ELR (cell line): ENCODE measurements around the gene SV2C.

Experiments used
- DNase-seq: peaks from one replicate; pipeline ENCODE4 v3.0.0-alpha.2; 2015; ENCODE audit warnings: low read depth

The SV2C gene

DNA sequence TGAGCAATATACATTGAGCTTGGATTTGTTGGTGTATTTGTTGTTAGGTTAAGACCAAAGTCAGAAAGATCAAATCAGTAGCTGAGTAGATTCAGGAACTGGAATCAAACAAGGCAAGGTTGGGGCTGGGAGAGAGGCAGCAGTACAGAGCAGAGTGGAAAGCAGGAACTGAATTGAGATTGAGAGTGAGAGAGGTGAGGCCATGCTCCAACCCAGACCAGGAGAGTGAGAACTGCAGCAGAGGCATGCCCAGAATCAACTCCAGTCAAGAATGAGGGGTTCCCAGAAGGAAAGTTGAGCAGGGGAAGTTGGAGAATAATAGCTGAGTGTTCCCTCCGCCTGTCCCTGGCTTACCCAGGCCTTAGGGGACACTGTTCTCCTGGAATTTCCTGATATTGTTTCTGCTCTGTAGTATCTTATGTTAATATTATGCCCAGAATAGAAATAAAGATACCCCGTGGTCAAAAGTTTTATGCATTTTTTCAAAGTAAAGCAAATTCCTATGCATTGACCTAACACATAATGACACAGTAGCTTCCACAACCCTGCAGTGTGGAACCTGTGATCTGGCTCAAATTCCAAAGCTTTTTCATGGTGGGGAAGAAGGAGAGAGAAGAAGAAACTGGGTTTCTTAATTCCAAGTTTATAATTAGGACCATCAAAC is 82.7 kb downstream of the SV2C start:
- no peak for DNase-seq

DNA sequence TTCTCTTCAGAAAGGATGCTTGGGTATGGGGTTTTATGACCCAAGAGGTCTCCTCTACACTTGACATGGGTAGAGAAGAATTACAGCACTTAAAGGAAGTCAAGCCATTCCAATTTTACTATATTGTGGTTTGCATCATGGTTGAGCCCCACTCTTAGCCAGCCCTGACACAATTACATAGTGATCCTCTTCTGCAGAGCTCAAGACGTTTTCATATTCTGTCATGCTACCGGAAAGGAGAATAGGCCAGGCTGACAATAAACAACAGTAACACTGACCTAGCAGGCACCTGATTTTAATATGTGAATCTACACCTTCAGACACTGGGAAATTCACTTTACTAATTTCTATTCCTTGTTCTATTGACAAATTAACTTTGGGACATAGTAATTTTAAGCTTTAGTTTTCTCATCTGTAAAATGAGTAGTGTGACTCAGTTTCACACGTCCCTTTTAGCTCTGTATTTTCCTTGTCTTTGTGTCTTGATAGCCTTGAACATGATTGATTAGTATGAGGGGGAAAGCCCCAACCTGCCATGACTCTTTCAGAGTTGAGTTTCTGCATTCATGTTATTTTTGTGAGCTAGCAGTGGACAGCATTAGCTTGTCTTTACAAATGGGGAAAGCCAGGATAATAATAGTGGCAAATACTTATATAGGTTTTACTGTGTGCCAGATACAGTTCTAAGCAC is 83.8 kb downstream of the SV2C start:
- DNase-seq = no peak

DNA sequence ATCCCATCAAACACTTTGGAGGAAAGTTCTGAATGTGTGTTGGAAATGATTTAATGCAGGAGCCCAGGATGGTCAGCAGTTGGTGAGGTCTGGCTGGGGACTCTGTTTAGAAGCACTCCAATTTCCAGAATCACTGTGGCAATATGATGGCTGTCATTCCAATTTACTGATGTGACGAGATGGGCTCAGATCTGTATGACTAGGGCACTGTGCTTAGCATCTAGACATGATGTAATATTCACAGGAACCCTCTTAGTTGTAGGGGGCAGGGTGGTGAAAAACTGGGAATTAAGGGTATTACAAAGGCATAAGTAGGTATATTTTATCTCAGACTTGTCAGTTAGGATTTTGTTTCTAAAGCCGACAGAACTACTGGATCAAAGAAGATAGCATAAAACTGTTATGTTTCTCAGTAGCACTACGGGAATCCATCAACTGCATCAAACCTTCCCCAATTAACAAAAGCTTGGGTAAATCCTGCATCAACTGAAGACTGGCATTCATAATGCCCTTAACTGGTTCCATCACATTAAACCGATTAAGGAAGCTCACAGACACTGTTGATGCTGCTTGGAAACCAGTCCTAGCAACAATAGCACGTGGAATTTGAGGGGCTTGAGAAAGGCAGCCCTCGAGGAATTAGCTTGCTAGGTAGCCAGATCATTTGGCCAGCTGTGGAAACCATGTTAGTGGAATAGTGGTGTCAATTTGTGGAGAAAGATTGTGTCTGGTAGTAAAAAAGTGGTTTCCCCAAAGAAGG is 86.1 kb downstream of the SV2C start:
- DNase-seq = no peak

GRCh38 chr5:76174101-76174500 is 90.9 kb downstream of the SV2C start:
- no peak for DNase-seq

DNA sequence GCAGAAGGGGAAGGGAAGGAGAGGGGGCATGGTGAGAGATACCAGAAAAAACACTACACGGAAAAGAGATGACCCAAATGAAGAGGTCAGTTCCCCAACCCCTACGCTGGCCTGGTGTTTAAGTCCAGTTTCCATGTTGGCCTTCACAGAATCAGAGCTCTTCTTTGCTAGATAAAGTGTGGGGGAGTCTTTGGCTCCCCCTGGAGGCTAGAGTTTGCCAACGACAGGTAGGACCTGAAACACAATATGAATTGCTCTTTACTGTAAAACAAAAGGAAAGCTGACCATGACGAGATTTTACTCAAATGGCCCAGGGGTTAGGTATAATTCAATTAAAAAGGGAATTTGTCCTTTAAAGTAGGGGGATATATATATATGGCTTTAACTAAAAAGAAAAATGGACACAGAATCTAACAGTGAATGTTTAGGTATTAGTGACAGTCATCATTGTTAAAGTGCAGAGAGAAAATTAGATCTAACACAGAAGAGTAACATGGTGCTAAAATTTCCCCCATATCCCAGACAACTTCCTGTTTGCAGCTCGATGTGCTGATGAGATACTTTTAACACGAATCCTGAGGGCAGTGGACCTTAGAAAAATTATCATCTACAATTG is 92.0 kb downstream of the SV2C start:
- DNase-seq = peak; percentile 59

GRCh38 chr5:76175821-76176403 is 92.7 kb downstream of the SV2C start:
- DNase-seq = no peak

- no peak for DNase-seq
Measured at GRCh38 chr5:76177978-76178377, 94.8 kb downstream of the SV2C start.

DNA sequence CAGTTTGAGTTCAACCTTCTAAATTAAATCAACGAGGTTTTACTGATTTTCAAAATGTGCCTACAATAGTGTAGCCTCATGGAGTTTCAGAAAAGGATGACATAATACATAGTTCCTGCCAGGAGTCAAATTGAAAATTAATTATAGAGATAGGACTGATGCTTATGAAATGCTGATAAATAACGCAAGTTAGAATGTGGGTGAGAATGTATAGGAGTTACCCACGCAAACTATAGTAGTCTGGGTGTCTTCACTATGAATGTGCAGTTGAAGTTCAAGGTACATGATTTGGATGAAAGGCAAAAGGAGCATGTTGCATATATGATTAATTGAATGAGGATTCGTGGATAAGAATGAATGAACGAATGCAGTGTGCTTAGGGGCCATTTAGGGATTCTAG is 95.7 kb downstream of the SV2C start:
- no peak for DNase-seq

GRCh38 chr5:76180814-76181805 is 97.9 kb downstream of the SV2C start:
- no peak for DNase-seq

DNA sequence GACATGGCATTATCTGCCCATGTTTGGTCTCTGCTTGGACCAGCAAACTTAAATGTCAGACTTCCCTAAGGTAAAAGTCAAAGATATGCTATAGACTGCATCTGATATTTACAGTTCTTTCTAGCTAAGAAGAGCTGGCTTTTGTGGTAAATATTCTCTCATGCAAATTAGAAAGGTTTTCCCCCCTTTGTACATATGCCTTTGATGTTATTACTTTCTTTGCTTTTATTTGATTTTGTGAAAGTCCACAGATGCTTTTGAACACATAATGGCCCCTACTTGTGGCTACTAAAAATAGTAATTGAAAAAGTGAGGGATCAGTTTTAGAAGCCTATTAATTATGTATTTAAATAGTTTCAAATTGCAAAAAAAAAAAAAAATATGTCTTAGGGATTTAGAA is 104.2 kb downstream of the SV2C start:
- DNase-seq = no peak

DNA sequence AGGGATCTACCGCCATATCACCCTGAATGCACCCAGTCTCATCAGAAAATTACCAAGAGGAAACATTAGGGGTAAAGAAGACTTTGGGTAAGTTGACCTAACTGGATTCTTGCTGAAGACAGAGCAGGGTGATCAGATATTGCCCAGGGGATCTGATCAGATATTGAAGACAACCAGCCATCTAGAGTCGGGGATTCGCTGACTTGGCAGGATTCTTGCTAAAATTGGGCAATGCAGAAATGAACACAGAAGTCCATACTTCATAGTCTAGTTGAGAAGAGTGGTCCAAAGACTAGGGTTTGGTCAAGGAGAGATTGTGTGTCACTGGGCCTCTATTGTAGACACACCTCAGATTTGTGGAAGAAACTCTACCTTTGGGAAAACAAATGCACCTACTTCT is 107.2 kb downstream of the SV2C start:
- no peak for DNase-seq

DNA sequence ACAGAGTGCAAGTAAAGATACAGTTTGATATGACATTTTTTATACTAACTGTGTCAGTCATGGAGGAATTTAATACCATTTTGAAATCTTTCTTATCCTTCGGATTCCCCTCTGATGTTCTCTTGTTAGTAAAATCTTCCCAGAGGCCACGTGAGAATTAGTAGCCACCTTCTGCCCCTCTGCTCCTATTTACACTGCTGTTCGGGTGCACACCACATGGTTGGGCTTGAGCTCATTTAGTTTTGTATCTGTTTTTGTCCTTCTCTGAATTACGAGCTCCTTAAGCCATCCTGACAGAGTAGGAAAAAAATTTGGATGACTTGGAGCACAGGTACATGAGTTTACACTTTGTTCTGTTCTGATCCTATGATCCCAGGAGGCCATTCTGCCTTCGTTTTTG is 109.7 kb downstream of the SV2C start:
- no peak for DNase-seq

GRCh38 chr5:76193635-76194034 is 110.5 kb downstream of the SV2C start:
- no peak for DNase-seq

DNA sequence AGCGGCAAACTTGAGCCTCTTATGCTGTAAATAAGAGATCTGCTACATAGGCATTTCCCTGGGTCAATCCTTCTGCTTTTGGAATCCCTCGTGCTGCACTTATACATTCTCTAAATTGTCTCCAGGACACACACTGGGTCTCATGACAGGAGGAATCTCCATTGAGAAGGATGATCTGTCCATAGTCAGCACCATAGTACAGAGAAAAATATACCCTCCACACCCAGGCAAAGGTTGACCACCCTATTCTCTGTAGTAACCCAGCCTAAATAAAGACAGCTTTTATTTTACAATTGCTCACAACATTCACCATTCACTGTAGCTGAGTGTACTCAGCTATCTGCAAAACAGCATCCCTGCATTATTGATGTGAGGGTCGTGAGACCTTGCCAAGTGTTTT is 111.2 kb downstream of the SV2C start:
- no peak for DNase-seq

DNA sequence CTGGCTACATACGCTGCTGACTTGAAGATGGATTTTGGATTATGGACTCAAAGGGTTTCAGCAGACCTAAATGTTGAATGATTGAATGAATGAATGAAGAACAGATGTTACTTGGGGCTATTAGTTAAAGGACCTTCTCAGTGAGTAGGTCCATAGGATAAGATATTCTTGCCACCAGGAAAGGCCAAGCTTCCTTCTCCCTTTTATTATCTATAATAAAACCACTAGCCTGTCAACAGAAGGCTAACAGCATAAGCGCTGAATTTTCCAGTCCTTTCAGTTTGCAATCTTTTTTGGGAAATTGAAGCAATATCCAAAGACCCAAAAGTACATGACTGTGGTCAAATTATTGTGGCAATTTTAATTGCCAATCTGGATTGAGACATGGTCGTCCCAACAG is 113.3 kb downstream of the SV2C start:
- no peak for DNase-seq

GRCh38 chr5:76196886-76197489 is 113.8 kb downstream of the SV2C start:
- no peak for DNase-seq

GRCh38 chr5:76197726-76198125 is 114.5 kb downstream of the SV2C start:
- DNase-seq = no peak

- no peak for DNase-seq
Measured at GRCh38 chr5:76199336-76200318, 116.4 kb downstream of the SV2C start.

- DNase-seq = no peak
Measured at GRCh38 chr5:76202182-76202581, 119.0 kb downstream of the SV2C start.

DNA sequence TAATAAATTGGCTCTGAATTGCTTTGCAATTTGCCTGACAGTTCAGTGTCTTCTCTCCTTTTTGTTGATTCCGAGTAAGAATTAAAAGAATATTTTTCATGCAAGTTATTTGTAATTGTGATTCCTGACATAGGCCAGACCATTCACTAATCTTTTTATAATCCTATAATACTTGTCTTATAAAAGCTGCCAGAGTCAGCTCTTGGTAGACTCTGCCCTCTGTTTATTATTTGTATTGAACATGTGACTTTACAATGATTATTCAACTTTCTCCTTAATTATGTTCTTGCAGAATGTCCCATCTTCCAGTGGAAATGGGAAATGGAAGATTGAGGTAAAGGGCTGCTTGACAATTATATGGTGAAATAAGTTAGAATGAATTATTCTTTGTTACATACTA is 121.0 kb downstream of the SV2C start:
- DNase-seq = no peak
